Measurements from ENCODE around the gene GMPPA. TPM values are rescaled to one million over a fixed set of nuclear protein-coding genes. Genes with fewer than 3 reads are reported as not detected.
A peak's percentile ranks its signal among the peaks of the same experiment; 100 is the strongest.

GMPPA gene
- total RNA-seq, 1 donor from 2014 or later, result 42.5 TPM

- Mint-ChIP-seq H3K27me3 (ENCODE audit: unreplicated experiment) (no peaks in the 10 kb centered on the region), H3K36me3 (ENCODE audit: unreplicated experiment) (peaks cover 4% of the 10 kb centered on the region), H3K4me3 (ENCODE audit: unreplicated experiment) (peak overlapping the region; percentile 97), H3K9me3 (ENCODE audit: unreplicated experiment) (no peaks in the 10 kb centered on the region), H3K27ac (ENCODE audit: unreplicated experiment) (peak overlapping the region; percentile 99), H3K4me1 (ENCODE audit: unreplicated experiment) (peaks cover 25% of the 10 kb centered on the region)
- no peak for TF ChIP-seq CTCF (IDR thresholded peaks at IDR 0.05)
- peak; percentile 92 for DNase-seq (ENCODE audit: extremely low spot score, unreplicated experiment)
Observed at GRCh38 chr2:219497495-219498279, 1.0 kb upstream of the GMPPA start.

GRCh38 chr2:219499058-219499307, 292 bp downstream of the GMPPA start:
- Mint-ChIP-seq H3K27me3 (ENCODE audit: unreplicated experiment) (no peaks in the 10 kb centered on the region), H3K4me3 (ENCODE audit: unreplicated experiment) (peak overlapping the region; percentile 97), H3K9me3 (ENCODE audit: unreplicated experiment) (no peaks in the 10 kb centered on the region), H3K36me3 (ENCODE audit: unreplicated experiment) (peaks cover 7% of the 10 kb centered on the region), H3K4me1 (ENCODE audit: unreplicated experiment) (peaks cover 25% of the 10 kb centered on the region), H3K27ac (ENCODE audit: unreplicated experiment) (peak overlapping the region; percentile 99)
- TF ChIP-seq CTCF (IDR thresholded peaks at IDR 0.05), result no peak
- DNase-seq (ENCODE audit: extremely low spot score, unreplicated experiment), result no peak

GRCh38 chr2:219499555-219499954, 864 bp downstream of the GMPPA start:
- no peaks in the 10 kb centered on the region for H3K9me3 Mint-ChIP-seq (ENCODE audit: unreplicated experiment)
- peaks cover 25% of the 10 kb centered on the region for H3K4me1 Mint-ChIP-seq (ENCODE audit: unreplicated experiment)
- H3K4me3 Mint-ChIP-seq (ENCODE audit: unreplicated experiment), result peak overlapping the region; percentile 97
- DNase-seq (ENCODE audit: extremely low spot score, unreplicated experiment), result no peak
- TF ChIP-seq CTCF (IDR thresholded peaks at IDR 0.05), result no peak
- peaks cover 12% of the 10 kb centered on the region for H3K36me3 Mint-ChIP-seq (ENCODE audit: unreplicated experiment)
- H3K27me3 Mint-ChIP-seq (ENCODE audit: unreplicated experiment), result no peaks in the 10 kb centered on the region
- peak overlapping the region; percentile 99 for H3K27ac Mint-ChIP-seq (ENCODE audit: unreplicated experiment)

GRCh38 chr2:219500135-219500534, 1.4 kb downstream of the GMPPA start:
- H3K4me1 Mint-ChIP-seq (ENCODE audit: unreplicated experiment), result peaks cover 25% of the 10 kb centered on the region
- H3K27me3 Mint-ChIP-seq (ENCODE audit: unreplicated experiment), result no peaks in the 10 kb centered on the region
- peak overlapping the region; percentile 61 for H3K27ac Mint-ChIP-seq (ENCODE audit: unreplicated experiment)
- peak; percentile 40 for TF ChIP-seq CTCF (IDR thresholded peaks at IDR 0.05)
- no peaks in the 10 kb centered on the region for H3K9me3 Mint-ChIP-seq (ENCODE audit: unreplicated experiment)
- peak overlapping the region; percentile 97 for H3K4me3 Mint-ChIP-seq (ENCODE audit: unreplicated experiment)
- H3K36me3 Mint-ChIP-seq (ENCODE audit: unreplicated experiment), result peaks cover 13% of the 10 kb centered on the region
- DNase-seq (ENCODE audit: extremely low spot score, unreplicated experiment), result no peak

GRCh38 chr2:219501849-219502248, 3.2 kb downstream of the GMPPA start:
- Mint-ChIP-seq H3K4me3 (ENCODE audit: unreplicated experiment) (no peak overlapping the region), H3K9me3 (ENCODE audit: unreplicated experiment) (no peaks in the 10 kb centered on the region), H3K36me3 (ENCODE audit: unreplicated experiment) (peaks cover 16% of the 10 kb centered on the region), H3K27ac (ENCODE audit: unreplicated experiment) (no peak overlapping the region), H3K4me1 (ENCODE audit: unreplicated experiment) (peaks cover 25% of the 10 kb centered on the region), H3K27me3 (ENCODE audit: unreplicated experiment) (no peaks in the 10 kb centered on the region)
- TF ChIP-seq CTCF (IDR thresholded peaks at IDR 0.05), result no peak
- no peak for DNase-seq (ENCODE audit: extremely low spot score, unreplicated experiment)

Data from osteocyte (in vitro differentiated cells).